GM11168 (cell line): ENCODE results near the gene ZC3H18.

Experiments used
- in situ Hi-C: fragments of 300-500 bp; cut with MboI; formaldehyde crosslinking; loops from one replicate; pipeline ENCODE4 v1.12.0; 2022; ENCODE audit warnings: low sequenced_read_pairs; ENCODE audit not compliant: unreplicated experiment

ZC3H18 gene

GRCh38 chr16:88633684-88634140, 63.5 kb downstream of the ZC3H18 start:
- in situ Hi-C loops, result no loop called here

GRCh38 chr16:88634141-88634993, 64.2 kb downstream of the ZC3H18 start:
- in situ Hi-C loops, result no loop called here

GRCh38 chr16:88634994-88635670, 64.9 kb downstream of the ZC3H18 start:
- in situ Hi-C loops, result no loop called here

- in situ Hi-C loops, result no loop called here
Measured at GRCh38 chr16:88635671-88636319, 65.6 kb downstream of the ZC3H18 start.

GRCh38 chr16:88636488-88637265, 66.5 kb downstream of the ZC3H18 start:
- in situ Hi-C loops, result no loop called here

- in situ Hi-C loops, result no loop called here
Measured at GRCh38 chr16:88638323-88639230, 68.4 kb downstream of the ZC3H18 start, which contains the start of gene IL17C. Gene IL17C (plus strand): TSS chr16:88638572. CDS start chr16:88638642, 70 bp downstream.

GRCh38 chr16:88639231-88640038, 69.2 kb downstream of the ZC3H18 start:
- in situ Hi-C loops, result no loop called here

GRCh38 chr16:88640039-88640495, 69.9 kb downstream of the ZC3H18 start:
- in situ Hi-C loops, result no loop called here

- in situ Hi-C loops, result no loop called here
Measured at GRCh38 chr16:88640498-88641247, 70.5 kb downstream of the ZC3H18 start.

- in situ Hi-C loops, result no loop called here
Measured at GRCh38 chr16:88642881-88643643, 72.9 kb downstream of the ZC3H18 start.

- in situ Hi-C loops, result no loop called here
Measured at GRCh38 chr16:88643644-88643932, 73.4 kb downstream of the ZC3H18 start.

GRCh38 chr16:88645455-88645854, 75.3 kb downstream of the ZC3H18 start:
- in situ Hi-C loops, result no loop called here

- in situ Hi-C loops, result no loop called here
Measured at GRCh38 chr16:88645941-88646340, 75.7 kb downstream of the ZC3H18 start.

- in situ Hi-C loops, result no loop called here
Measured at GRCh38 chr16:88646345-88647034, 76.3 kb downstream of the ZC3H18 start.

- in situ Hi-C loops, result no loop called here
Measured at GRCh38 chr16:88647178-88648070, 77.2 kb downstream of the ZC3H18 start.
